Myocyte (in vitro differentiated cells): ENCODE data around the gene SMIM38. TPM values are rescaled to one million over a fixed set of nuclear protein-coding genes. Genes with fewer than 3 reads are reported as not detected.
"Not testable (repeated sequence)": the region's sequence is repeated elsewhere in the genome, so short reads cannot be mapped to it uniquely, and the experiment has no call there.

Experiments
- DNase-seq: peaks from one replicate; pipeline ENCODE4 v3.0.0-alpha.2; 2012; ENCODE audit warnings: low read depth
- total RNA-seq: library from RNA; depleted of rRNA; stranded (reverse); fragments of >200 nt; gene quantifications from 2 replicates; pipeline ENCODE4 v1.2.3, GENCODE V29; 2014

Gene SMIM38
- total RNA-seq, 1 donor from 2014 or later = 0.08 TPM

- no peak for DNase-seq
These were observed 34.0 kb upstream of the SMIM38 start for GRCh38 chr11:69121621-69122325.

DNA sequence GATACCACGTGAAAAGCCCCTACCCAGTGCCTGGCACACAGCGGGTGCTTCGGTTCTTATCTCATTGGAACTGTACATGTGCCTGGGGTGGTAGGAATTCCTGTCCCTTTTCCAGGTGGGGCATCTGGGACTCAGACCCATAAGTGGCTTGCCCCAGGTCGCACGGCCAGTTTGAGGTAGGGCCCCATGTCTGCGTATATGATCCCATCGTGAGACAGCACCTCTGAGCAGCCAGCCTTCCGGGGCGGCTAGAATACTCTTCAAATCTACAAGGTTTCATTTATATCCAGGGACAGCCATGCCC is 33.5 kb upstream of the SMIM38 start:
- no peak for DNase-seq

DNA sequence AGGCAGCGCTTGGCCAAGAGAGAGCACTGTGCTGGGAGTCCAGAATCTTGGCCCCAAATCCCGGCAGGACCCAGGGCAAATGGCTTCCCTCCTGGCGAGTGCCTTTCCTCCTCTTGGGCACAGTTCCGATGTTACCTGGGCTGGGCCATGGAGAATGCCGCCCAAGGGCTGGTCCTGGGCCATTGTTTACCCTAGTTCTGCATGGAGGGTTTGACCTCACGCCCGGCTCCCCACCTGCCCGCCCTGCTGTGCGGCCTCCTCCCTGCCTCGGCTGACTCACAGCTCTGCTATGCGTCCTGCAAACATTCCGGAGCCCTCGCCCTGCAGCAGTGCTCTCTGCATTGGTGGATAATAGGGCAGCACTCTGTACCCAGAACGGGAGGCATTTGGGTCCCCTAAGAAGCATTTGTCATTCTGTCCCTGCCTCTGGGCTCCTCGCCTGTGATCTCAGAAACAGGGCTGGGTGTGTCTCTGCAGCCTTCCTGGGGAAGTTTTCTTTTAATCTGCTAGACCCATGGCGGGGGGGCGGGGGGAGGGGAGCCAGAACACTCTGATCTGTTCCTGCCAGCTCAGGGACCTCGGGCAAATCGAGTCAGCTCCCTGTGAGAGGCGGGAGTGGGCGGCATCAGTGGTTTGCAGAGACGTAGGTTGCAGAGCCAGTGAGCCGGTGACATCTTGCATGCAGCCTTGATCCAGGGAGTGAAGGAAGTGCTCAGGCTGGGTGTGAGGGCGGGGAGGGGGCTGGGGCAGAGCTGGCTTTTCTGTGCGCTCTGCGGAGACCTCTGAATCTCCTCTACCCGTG is 32.9 kb upstream of the SMIM38 start:
- peak; percentile 83 for DNase-seq

DNA sequence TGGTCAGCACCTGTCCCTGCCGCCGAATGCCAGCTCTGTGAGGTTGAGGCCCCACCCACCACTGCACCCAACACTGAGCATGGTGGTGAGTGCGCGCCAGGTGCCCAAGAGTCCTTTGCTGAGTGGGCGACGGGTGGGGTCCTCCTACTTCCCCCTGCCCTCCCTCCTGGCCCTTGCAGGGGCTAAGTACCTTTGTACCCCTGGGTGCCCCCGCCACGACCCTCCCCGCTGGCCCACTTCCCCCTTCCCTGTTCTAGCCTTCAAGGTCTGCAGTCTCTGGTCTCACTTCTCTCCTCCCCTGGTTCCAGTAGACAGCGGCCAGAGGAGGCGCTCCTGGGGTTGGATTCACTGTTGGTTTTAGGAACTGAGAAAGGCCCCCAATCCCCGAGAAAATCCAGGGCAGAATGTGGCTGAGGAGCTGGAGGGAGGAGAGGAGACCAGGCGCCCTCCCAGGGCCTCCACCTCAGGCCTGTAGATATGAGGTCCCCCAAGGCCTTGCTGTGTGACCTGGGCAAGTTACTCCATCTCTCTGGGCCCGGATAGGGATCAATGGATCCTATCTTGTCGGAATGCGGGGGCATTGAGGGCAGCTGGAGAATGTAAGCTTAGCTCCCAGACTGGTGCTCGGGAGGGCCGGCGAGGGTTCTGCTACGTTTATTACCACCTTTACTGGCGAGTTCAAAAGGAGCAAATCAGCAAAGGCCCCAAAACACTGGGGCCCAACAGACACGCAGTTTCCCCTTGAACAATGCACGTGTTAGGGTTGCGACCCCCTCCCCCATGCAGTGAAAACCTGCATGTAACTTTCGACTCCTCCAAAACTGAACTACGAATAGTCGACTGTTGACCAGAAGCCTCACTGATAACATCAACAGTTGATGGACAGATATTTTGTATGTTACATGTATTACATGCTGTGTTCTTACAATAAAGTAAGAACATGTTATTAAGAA is 31.9 kb upstream of the SMIM38 start:
- no peak for DNase-seq

- no peak for DNase-seq
These were observed 29.9 kb upstream of the SMIM38 start for GRCh38 chr11:69125861-69126260.

- DNase-seq = no peak
These were observed 29.4 kb upstream of the SMIM38 start for GRCh38 chr11:69126286-69126685.

- DNase-seq = no peak
These were observed 28.5 kb upstream of the SMIM38 start for GRCh38 chr11:69127081-69127850.

DNA sequence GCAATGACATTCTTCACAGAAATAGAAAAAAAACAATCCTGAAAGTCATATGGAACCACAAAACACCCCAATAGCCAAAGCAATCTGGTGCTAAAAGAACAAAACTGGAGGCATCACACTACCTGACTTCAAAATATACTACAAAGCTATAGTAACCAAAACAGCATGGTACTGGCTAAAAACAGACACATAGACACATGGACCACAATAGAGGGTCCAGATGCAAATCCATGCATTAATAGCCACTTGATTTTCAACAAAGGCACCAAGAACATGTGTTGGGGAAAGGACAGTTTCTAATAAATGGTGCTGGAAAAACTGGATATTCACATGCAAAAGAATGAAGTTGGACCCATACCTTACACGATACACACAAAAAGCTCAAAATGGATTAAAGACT is 27.9 kb upstream of the SMIM38 start:
- DNase-seq = no peak

GRCh38 chr11:69129053-69129452 is 26.7 kb upstream of the SMIM38 start:
- no peak for DNase-seq

DNA sequence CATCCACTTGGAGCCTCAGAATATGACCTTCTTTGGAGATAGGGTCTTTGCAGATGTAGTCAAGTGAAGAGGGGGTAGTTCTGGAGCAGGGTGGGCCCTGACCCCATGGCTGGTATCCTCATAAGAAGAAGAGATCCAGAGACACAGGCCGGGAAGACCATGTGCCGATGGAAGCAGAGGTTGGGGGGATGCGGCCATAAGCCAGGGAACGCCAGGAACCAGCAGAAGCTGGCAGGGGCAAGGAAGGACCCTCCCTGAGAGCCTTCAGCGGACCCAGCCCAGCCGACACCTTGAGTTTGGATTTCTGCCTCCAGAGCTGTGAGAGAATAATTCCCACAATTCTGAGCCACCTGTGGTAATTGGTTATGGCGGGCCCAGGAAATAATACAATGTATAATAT is 26.1 kb upstream of the SMIM38 start:
- no peak for DNase-seq

DNA sequence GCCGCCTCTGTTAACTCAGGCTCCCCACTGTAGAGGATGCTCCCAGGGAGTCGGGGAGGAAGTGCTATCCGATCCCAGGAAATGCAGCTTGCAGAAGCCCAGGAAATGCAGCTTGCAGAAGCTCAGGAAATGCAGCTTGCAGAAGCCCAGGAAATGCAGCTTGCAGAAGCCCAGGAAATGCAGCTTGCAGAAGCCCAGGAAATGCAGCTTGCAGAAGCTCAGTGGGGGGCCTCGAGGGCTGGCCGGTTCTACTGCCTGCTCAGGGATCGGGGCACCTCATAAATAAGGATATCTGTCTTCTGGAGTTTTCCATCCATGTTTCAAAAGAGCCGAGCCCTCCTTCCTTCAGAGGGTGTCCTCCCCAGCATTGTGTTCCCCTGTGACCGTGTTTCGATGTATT is 25.1 kb upstream of the SMIM38 start:
- DNase-seq = no peak

- no peak for DNase-seq
These were observed 24.6 kb upstream of the SMIM38 start for GRCh38 chr11:69131121-69131566.

GRCh38 chr11:69131644-69132300 is 24.0 kb upstream of the SMIM38 start:
- DNase-seq = peak; percentile 70

GRCh38 chr11:69132301-69132670 is 23.4 kb upstream of the SMIM38 start:
- no peak for DNase-seq

- no peak for DNase-seq
These were observed 22.5 kb upstream of the SMIM38 start for GRCh38 chr11:69133251-69133650.

GRCh38 chr11:69134182-69134581 is 21.6 kb upstream of the SMIM38 start:
- DNase-seq = not testable (repeated sequence)

GRCh38 chr11:69134957-69135356 is 20.8 kb upstream of the SMIM38 start:
- DNase-seq = no peak

- no peak for DNase-seq
These were observed 20.0 kb upstream of the SMIM38 start for GRCh38 chr11:69135420-69136363.

DNA sequence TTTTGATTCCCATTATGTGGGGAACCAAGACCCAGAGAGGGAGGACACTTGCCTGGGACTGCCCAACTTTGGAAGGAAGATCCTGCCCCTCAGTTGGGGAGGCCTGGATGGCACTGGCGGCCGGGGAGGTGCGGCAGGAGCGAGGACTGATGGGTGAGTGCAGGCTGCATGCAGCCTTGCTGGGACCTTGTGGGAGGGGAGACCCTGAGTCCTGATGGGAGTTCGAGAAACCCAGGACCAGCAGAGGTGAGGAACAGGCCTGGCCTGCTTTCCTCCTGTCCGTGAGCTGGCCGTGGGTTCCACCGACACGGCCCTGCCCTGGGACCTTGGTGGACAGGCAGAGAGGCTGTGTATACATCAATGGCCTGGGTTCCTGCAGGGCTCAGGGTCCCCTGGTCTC is 19.3 kb upstream of the SMIM38 start:
- no peak for DNase-seq
